DND-41 (cell line): ENCODE measurements around the gene CSNK1G1.

ENCODE experiments used
- ATAC-seq: fragments of 200-7000 bp; cut with Tn5 transposase; 3 replicates; pipeline ENCODE4 v1.9.1; 2021; ENCODE audit warnings: low read depth; ENCODE audit not compliant: insufficient read depth
- DNase-seq: peaks from one replicate; pipeline ENCODE4 v3.0.0-alpha.2; 2020
- H2AFZ ChIP-seq: 2 replicates; pipeline ENCODE4 v1.6.0; 2012; ENCODE audit warnings: low read depth, low read length
- H3K27ac ChIP-seq: 2 replicates; pipeline ENCODE4 v1.5.1; 2012; ENCODE audit warnings: low read length, inconsistent platforms
- H3K27me3 ChIP-seq: fragments of 200-600 bp; sonication (generic); 2 replicates; pipeline ENCODE4 v1.6.0; 2012; ENCODE audit warnings: low read length, mild to moderate bottlenecking, inconsistent platforms; ENCODE audit not compliant: insufficient read depth, poor library complexity
- H3K36me3 ChIP-seq: 2 replicates; pipeline ENCODE4 v1.5.1; 2012; ENCODE audit warnings: low read length, inconsistent platforms; ENCODE audit not compliant: insufficient read depth
- H3K4me1 ChIP-seq: 2 replicates; pipeline ENCODE4 v1.5.1; 2012; ENCODE audit warnings: mild to moderate bottlenecking, low read length; ENCODE audit not compliant: insufficient read depth
- H3K4me2 ChIP-seq: 2 replicates; pipeline ENCODE4 v1.6.0; 2012; ENCODE audit warnings: mild to moderate bottlenecking, moderate library complexity, low read length, inconsistent platforms; ENCODE audit not compliant: insufficient read depth
- H3K4me3 ChIP-seq, 2 experiments: fragments of 200-600 bp in 1 of 2; shearing (Covaris generic) in 1 of 2; 2 replicates each; pipeline ENCODE4 v1.5.1; 2012 to 2016; ENCODE audit warnings: inconsistent platforms in 2 of 2, low read length in 2 of 2, mild to moderate bottlenecking in 2 of 2, low read depth in 1 of 2, moderate library complexity in 1 of 2
- H3K79me2 ChIP-seq: 2 replicates; pipeline ENCODE4 v1.6.0; 2012; ENCODE audit warnings: low read length, inconsistent platforms; ENCODE audit not compliant: insufficient read depth
- H3K9ac ChIP-seq: 2 replicates; pipeline ENCODE4 v1.6.0; 2012; ENCODE audit warnings: low read depth, mild to moderate bottlenecking, inconsistent platforms, low read length, moderate library complexity
- H3K9me3 ChIP-seq: 2 replicates; pipeline ENCODE4 v1.5.1; 2012; ENCODE audit warnings: low read length, moderate library complexity, mild to moderate bottlenecking, inconsistent platforms; ENCODE audit not compliant: insufficient read depth, severe bottlenecking
- H4K20me1 ChIP-seq: 2 replicates; pipeline ENCODE4 v1.6.0; 2012; ENCODE audit warnings: low read length; ENCODE audit not compliant: insufficient read depth
- CTCF ChIP-seq: IDR thresholded peaks from 2 replicates; pipeline ENCODE4 v1.5.1; 2012; ENCODE audit warnings: borderline replicate concordance, low read length, moderate library complexity, mild to moderate bottlenecking; ENCODE audit not compliant: poor library complexity, severe bottlenecking; ENCODE audit errors: extremely low read depth
- EZH2 ChIP-seq: IDR thresholded peaks from 3 replicates; pipeline ENCODE4 v1.6.1; 2012; ENCODE audit warnings: borderline replicate concordance, low read depth, mild to moderate bottlenecking, moderate library complexity, low read length, inconsistent platforms; ENCODE audit not compliant: severe bottlenecking

CSNK1G1 gene

GRCh38 chr15:64247906-64248541 lies 107.9 kb downstream of the CSNK1G1 start:
- 0 out of 2 replicates have a peak, but pooled peaks cover 1% of the 10 kb centered on the region for H3K79me2 ChIP-seq
- no peak overlapping the region for H3K4me2 ChIP-seq
- no peak overlapping the region for H3K9ac ChIP-seq
- H3K36me3 ChIP-seq: peaks cover 3% of the 10 kb centered on the region; the same call in 1 of the 2 replicates
- no peaks in the 10 kb centered on the region for H3K27me3 ChIP-seq
- TF ChIP-seq EZH2 (no peak), CTCF (no peak)
- H3K9me3 ChIP-seq: no peaks in the 10 kb centered on the region
- no peak overlapping the region for H3K27ac ChIP-seq
- no peak overlapping the region for H3K4me3 ChIP-seq
- no peaks in the 10 kb centered on the region for H4K20me1 ChIP-seq
- ATAC-seq (no peak), DNase-seq (no peak)
- no peaks in the 10 kb centered on the region for H3K4me1 ChIP-seq
- no peak overlapping the region for H2AFZ ChIP-seq

GRCh38 chr15:64247535-64247905 lies 108.5 kb downstream of the CSNK1G1 start:
- Histone ChIP-seq H3K9me3 (no peaks in the 10 kb centered on the region), H4K20me1 (no peaks in the 10 kb centered on the region), H3K9ac (no peak overlapping the region), H3K36me3 (peaks cover 3% of the 10 kb centered on the region; the same call in 1 of the 2 replicates), H3K27ac (no peak overlapping the region), H2AFZ (no peak overlapping the region), H3K79me2 (0 out of 2 replicates have a peak, but pooled peaks cover 1% of the 10 kb centered on the region), H3K27me3 (no peaks in the 10 kb centered on the region), H3K4me3 (no peak overlapping the region), H3K4me1 (no peaks in the 10 kb centered on the region), H3K4me2 (no peak overlapping the region)
- DNase-seq (no peak), ATAC-seq (no peak)
- TF ChIP-seq EZH2 (no peak), CTCF (no peak)

GRCh38 chr15:64246364-64247189 lies 109.4 kb downstream of the CSNK1G1 start:
- no peak for DNase-seq
- H4K20me1 ChIP-seq: no peaks in the 10 kb centered on the region
- no peaks in the 10 kb centered on the region for H3K4me1 ChIP-seq
- no peak overlapping the region for H3K4me3 ChIP-seq
- H3K27me3 ChIP-seq: no peaks in the 10 kb centered on the region
- H3K79me2 ChIP-seq: 0 out of 2 replicates have a peak, but pooled peaks cover 5% of the 10 kb centered on the region
- peaks cover 3% of the 10 kb centered on the region; the same call in 1 of the 2 replicates for H3K36me3 ChIP-seq
- no peak for ATAC-seq
- no peak overlapping the region for H2AFZ ChIP-seq
- TF ChIP-seq CTCF (no peak), EZH2 (no peak)
- no peak overlapping the region for H3K4me2 ChIP-seq
- no peaks in the 10 kb centered on the region for H3K9me3 ChIP-seq
- H3K9ac ChIP-seq: no peak overlapping the region
- H3K27ac ChIP-seq: no peak overlapping the region
